Cardiac septum (tissue), 1 donor: ENCODE measurements around the gene EDEM1. TPM values are rescaled to one million over a fixed set of nuclear protein-coding genes. Genes with fewer than 3 reads are reported as not detected.

Source experiments
- DNase-seq: peaks from one replicate; pipeline ENCODE4 v3.0.0-alpha.2; 2020; ENCODE audit warnings: low spot score
- intact Hi-C: fragments of 100-400 bp; cut with DNase I; formaldehyde crosslinking; loops from one replicate; pipeline ENCODE4 v1.14.0; 2022
- microRNA-seq: library from miRNA; unstranded; fragments of <30 nt; microRNA quantifications from one replicate; pipeline ENCODE4 v1.2.0, GENCODE V29; 2020
- total RNA-seq: library from RNA; stranded (reverse); fragmentation: NEBNext Ultra II Directional; extraction: Animal tissue kit (Norgen Biotek cat#: 25700); gene quantifications from one replicate; pipeline ENCODE4 v1.2.1, GENCODE V29; 2021
- donor health status: DM: no; HTN: no; CAD: no.

The EDEM1 gene
- total RNA-seq, 1 donor from 2014 or later, result 10.3 TPM

GRCh38 chr3:5254281-5255048 lies 67.0 kb downstream of the EDEM1 start:
- DNase-seq, result no peak
- intact Hi-C loops, result no loop called here

DNA sequence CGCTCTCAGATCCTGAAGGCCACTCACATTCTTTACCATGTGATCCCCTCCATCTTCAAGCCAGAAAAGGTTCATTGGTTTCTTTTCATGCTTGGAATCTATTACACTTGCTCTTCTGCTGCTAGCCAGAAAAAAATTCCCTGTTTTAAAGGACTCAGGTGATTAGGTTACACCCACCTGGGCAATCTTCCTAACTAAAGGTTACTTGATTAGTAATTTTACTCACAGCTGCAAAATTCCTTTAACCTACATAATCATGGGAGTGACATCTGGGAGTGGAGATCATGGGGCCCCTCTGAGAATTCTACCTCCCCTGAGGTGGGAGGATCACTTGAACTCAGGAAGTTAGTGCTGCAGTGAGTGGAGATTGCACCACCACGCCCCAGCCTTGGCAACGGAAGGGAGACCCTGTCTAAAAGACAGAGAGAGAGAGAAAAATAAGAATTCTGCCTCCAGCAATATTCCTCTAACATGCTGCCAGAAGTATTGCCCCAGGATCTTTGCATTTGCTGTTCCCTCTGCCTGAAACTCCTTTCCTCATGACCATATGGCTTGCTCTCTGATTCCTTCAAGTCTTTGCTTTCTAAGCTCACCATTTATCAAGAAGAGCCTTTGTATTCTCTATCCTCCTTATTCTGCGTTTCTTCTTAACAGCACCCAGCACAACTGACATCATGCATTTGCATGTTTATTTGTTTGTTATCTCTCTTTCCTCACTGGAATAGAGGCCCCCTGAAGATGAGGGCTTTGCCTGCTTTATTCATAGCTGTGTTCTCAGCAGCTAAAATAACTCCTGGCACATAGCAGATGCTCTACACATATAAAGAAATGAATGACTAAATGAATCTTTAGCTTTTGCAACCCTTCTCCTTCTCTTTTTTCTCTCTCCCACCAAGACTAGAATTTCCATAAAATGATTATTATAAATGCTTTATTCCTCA lies 68.2 kb downstream of the EDEM1 start:
- intact Hi-C loops, result no loop called here
- no peak for DNase-seq

DNA sequence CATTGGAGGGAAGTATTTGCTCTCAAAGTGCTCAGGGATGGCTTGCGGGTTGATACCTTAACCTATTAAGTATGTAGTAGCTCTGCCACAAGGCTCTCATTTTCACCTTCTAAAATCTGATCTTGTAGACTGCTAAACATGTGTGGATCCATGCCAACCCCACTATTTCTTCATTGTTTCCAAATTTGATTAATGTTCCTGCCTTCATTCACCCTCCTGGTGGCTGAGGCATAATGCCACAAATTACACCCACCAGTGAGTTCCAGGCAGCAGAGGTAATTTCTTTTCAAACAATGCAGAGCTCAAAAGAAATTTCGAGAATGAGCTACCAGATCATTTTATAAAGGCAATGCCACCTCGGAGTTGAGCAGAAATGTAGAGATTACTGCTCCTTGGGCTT lies 71.0 kb downstream of the EDEM1 start:
- DNase-seq, result no peak
- intact Hi-C loops, result no loop called here

DNA sequence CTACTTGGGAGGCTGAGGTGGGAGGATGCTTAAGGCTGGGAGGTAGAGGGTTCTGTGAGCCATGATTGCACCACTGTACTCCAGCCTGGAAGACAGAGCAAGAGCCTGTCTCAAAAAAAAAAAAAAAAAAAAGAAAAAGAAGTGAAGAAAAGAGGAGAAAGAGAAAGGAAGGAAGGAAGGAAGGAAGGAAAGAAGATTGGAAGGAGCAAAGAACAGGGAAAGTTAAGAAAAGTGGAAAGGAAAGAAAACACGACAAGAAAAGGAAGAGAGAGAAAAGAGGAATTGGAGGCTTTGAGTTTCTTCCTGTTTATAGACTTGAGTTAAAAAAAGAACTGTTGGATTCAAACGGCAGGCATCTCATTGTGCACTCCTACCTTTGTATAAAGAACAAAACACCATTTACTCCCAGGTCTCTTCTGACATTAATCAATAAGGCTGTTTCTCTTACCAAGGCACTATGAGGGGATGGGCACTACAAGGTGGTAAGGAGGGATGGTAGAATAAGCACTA lies 73.5 kb downstream of the EDEM1 start:
- intact Hi-C loops, result no loop called here

DNA sequence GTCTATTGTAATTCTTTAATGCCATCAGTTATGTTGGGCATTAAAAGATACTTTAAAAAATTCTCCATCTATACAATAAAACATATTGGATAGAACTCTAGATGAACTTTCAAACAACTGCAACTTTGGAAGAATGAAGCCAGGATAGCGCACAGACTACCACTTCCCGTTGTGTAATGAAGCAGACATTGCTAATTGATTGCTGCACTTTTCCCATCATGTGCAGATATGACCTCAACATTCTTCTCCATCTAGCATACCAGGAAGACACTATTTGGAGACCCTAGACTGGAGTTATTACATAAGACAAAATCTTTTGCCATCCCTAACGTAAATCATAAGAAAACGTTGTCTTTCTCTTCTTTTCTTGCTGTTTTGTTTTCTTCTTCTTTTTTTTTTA lies 75.0 kb downstream of the EDEM1 start:
- intact Hi-C loops, result no loop called here
- no peak for DNase-seq

More for the DNA sequence above, 73.5 kb downstream of the EDEM1 start:
- DNase-seq, result no peak

DNA sequence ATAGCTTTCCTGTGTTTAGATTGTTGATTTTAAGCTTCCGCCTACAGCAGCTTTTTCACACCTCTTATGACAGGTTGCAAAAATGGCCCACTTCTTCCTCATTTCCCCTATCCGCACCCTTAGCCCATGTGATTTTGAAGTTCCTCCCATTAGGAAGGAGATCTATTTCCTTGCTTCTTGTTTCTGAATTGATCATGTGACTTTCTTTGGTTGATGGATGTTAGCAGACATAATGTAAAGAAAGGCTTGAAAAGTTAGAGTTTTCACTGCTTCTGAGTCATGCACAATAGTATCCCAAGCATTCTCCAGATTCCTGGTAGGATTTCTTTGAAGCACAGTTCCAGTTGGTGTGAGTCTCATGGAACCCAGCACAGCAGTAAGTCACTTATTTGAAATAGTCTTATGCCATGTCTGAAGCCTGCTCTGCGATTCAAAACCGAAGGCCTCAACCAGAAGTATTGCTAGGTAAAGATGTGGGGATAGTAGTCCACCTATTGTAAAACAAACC lies 76.6 kb downstream of the EDEM1 start:
- intact Hi-C loops, result no loop called here
- no peak for DNase-seq

DNA sequence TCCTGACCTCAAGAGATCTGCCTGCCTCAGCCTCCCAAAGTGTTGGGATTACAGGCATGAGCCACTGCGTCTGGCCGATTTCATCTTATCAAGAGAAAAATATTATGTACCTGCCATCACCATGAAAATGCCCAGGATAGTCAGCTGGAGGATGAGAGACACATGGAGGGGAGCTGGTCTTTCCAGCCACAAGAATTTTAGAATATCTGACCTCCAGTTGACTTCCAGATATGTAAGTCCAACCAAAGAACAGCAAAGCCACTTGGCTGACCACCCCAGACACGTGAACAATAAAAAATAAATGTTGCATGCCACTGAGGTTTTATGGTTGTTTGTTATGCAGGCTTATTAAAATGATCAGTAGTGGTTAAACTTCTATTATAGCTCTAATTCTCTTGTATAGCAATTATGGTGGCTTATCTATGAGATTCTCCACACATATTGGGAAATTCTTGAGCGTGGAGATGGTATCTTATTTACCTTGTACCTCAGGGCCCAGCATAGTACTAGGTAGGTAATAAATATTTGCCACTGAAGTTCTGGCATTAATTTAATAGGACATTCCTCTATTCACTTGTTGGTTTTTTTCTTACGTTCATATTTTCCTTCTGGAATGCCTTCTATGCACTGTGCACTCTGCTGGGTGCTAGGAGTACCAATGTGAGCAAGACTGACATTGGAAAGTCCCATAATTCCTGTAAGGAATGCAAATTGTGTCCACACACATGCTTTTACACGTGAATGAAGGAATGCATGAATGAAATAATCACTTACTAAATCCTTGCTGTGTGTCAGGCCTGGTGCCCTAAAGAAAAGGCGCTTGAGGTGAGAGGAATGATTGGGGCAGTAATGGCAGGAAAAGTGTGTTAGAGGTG lies 77.6 kb downstream of the EDEM1 start:
- DNase-seq, result no peak
- intact Hi-C loops, result no loop called here

DNA sequence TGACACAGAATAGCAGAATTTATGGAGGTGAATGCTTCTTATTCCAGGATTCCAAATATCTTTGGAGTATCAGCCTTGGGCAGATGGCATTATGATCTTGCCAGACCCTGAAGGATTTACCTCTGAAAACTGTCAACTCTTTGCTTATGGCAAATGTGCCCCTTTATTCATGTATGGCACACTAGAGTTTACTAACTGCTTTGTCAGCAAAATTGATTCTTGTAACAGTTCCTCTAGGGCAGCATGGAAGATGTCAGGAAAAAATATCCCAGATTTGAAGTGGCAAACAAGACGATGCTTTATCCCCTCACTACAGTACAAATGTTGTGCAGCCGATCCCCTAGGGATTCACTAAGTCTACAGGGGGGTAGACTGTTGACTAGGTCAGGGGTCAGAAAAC lies 79.7 kb downstream of the EDEM1 start:
- no peak for DNase-seq
- intact Hi-C loops, result no loop called here

DNA sequence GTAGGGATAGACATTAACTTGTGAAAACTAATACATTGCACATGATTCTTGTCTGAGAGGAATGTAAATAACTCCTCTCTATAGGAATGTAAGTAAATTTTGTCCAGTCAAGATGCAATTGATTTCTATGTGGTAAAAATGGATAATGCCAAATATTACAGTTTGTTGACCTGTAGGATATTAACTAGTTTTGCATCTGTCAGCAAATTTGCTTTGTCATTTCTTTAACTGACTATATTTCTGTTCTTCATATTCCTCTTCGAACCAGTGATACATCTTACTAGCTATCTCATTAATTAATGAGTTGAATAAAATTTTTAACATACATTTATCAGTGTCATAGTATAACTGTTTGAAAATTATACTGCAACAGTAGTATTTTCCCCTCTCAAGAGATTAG lies 80.4 kb downstream of the EDEM1 start:
- DNase-seq, result no peak
- intact Hi-C loops, result no loop called here

Small RNAs within 50 kb of the gene (microRNA-seq; reads per million reads assigned to microRNA genes)
- gene MIR4790, result not detected

Other genes starting within 250 kb of the EDEM1 start
- gene BHLHE40, start 208.3 kb upstream of the EDEM1 start, total RNA-seq, result 71.5 TPM
- 60.1 TPM for gene ARL8B, start 65.4 kb upstream of the EDEM1 start, total RNA-seq